GM19238 (cell line): ENCODE data around the gene DDX28.
"Not testable (repeated sequence)": the region's sequence is repeated elsewhere in the genome, so short reads cannot be mapped to it uniquely, and the experiment has no call there.

Source experiments
- DNase-seq: peaks from one replicate; pipeline ENCODE4 v3.0.0; 2011; ENCODE audit warnings: low spot score; ENCODE audit not compliant: insufficient read length

DDX28 gene

DNA sequence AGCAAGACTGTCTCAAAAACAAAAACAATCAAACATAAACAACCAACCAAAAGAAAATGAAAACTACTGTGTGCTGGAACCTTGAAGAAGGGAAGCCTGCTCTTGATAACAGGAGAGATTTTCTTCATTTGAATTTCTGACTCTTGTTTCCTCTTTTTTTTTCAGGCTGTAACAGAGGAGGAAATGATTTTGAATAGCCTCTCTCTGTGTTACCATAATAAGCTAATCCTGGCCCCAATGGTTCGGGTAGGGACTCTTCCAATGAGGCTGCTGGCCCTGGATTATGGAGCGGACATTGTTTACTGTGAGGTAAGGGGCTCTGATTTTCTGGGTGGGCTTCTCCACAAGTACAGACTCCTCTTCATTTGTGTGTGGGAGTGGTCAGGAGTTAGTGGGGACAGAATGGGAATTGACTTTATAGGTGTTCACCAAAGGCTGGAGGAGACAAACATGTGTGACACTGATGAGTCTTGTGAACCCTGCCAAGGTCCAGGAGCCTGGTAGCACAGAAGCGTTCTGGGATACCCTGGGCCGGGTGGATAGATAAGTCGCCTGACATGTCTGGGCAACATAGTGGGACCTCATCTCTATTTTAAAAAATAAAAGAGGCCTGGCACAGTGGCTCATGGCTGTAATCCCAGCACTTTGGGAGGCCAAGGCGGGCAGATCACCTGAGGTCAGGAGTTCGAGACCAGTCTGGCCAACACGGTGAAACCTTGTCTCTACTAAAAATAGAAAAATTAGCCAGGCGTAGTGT is 15.0 kb upstream of the DDX28 start:
- no peak for DNase-seq

DNA sequence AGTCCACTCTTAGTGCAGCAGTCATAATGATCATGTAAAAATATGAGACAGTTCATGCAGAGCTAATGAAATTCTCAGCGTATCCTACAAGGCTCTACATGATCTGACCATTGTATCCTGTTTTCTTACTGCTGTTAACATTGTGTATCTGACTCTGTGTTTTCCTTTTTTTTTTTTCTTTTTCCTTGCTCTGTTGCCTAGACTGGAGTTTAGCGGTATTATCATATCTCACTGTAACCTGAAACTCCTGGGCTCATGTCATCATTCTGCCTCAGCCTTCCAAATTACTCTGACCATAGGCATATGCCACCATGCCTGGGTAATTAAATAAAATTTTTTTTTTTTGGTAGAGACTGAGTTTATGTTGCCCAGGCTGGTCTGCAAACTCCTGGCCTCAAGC is 12.2 kb upstream of the DDX28 start:
- DNase-seq: no peak

DNA sequence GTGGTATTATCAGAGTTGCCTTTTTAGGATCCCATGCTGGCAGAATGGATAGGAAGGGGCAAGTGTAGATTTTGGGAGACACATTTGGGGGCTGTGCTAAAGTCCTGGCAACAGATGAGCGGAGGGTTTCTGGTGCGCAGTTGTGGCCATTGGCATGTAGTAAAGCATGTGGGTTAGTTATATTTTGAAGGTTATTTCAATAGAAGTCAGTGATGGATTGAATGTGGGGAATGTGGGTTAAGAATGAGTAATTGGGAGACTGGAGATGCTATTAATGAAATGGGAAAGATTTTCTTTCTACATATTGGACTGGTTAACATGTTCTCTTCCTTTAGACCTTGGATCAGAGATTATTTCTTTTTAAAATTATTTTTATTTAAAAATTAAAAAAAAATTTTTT is 10.1 kb upstream of the DDX28 start:
- no peak for DNase-seq

DNA sequence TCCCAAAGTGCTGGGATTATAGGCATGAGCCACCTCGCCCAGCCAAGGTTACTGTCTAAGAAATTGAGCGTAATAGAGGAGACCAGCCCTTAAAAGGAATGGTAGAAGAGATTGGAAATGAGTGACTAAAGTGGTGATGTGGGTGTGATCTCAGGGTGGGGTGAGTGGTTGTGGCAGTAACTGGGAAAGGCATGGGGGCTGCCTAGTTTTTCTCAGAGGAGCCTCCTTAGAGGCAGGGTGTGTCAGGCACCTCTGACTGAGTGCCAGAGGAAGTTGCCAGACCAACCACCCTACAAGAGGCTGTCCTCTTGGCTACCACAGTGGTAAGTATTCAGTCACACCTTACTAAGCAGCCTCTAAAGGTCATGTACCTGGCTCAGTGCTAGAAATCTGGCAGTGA is 8.9 kb upstream of the DDX28 start:
- no peak for DNase-seq

DNA sequence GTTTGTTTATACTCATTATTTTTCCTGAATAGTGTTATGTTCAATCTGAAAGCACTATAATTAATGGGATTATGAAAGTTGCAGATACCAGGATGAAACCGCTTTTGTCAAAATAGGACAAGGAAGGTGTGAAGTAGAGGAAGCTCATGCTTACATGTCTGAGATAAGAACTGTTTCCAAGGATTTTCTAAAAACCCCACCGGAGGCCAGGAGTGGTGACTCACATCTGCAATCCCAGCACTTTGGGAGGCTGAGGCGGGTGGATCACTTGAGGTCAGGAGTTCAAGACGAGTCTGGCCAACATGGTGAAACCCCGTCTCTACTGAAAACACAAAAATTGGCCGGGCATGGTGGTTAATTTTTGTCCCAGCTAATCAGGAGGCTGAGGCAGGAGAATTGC is 7.1 kb upstream of the DDX28 start:
- DNase-seq: not testable (repeated sequence)

DNA sequence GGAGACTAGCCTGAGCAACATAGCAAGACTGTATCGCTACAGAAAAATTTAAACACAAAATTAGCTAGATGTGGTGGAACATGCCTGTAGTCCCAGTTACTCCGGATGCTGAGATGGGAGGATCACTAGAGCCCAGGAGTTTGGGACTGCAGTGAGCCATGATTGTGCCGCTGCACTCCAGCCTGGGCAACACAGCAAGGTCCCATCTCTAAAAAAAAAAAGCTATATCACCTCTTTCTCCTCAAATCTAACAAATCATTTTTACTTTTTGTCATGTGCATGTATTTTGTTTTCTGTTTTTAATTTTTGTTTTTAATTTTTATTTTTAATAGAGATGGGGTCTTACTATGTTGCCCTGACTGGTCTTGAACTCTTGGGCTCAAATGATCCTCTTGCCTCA is 6.0 kb upstream of the DDX28 start:
- DNase-seq: no peak

DNA sequence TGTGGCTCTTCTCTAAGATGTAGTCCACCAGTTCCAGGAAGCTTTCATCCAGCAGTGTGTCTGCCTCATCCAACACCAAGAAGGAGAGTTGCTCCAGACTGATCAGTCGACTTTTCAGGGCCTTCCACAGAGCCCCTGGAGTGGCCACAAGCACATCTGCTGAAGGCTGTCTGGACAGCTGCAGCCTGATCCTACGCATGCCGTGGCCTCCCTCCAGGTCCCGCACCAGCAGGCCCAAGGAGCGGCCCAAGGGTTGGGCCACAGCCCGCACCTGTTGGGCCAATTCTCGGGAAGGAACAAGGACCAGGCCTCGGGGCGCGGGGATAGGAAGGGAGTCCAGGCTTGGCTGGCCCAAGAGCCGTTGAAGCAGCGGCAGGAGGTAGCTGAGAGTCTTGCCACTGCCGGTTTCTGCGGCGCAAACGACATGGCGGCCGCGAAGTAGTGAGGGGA is 729 bp downstream of the DDX28 start:
- no peak for DNase-seq

DNA sequence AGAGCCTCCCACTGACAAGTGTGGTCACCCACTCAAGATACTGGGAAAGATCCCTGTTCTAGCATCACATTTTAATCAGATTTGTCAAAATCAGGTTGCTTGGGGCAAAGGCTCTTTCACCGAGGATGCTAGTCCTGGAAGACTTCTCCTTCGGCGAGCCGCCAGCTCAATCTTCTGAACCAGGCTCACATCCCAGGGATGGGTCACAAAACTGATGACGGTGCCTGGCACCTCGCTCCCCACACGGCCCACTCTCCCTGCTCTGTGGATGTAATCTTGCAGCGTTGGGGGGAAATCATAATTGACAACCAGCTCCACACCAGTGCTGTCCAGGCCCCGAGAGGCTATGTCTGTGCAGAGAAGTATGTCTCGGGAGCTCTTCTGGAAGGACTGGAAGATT is 1.5 kb downstream of the DDX28 start:
- no peak for DNase-seq

DNA sequence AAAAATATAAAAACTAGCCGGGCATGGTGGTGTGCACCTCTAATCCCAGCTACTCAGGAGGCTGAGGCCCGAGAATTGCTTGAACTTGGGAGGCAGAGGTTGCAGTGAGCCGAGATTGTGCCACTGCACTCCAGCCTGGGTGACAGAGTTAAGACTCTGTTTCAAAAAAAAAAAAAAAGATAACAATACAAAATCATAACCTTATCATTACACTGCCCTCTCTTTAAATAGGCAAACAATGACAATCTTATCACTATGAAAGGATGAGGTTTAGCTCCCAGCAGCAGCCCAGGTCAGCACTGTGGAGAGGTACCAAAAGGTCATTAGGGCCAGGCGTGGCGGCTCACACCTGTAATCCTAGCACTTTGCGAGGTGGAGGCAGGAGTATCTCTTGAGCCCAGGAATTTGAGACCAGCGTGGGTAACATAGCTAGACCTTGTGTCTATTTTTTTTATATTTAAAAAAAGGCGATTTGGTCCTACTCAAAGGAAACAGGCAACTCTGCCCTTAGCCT is 3.8 kb downstream of the DDX28 start:
- DNase-seq: no peak

DNA sequence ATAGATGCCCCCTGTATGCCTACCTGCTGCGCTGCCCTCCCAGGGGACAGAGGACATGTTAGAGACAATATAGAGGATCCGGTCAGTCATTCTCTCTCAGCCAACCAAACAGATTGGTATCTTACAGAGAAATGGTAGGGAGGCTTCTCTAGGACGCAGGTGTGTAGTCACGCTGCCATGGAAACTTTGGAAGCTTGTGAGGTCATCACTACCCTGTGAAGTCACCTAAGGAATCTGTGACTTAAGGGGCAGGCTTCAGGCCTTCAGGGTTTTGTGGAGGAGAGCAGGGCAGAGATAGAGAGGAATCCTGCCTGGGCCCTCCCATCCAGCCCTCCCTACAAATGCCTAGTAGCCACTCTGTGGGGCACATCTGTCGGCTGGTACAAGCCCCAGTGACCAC is 7.4 kb downstream of the DDX28 start, which contains the start of gene DPEP2NB:
TSS of gene DPEP2NB (minus strand) at position 231 of the 400 bp plus-strand sequence. CDS start at position 90, 141 bp downstream.
- DNase-seq: no peak

DNA sequence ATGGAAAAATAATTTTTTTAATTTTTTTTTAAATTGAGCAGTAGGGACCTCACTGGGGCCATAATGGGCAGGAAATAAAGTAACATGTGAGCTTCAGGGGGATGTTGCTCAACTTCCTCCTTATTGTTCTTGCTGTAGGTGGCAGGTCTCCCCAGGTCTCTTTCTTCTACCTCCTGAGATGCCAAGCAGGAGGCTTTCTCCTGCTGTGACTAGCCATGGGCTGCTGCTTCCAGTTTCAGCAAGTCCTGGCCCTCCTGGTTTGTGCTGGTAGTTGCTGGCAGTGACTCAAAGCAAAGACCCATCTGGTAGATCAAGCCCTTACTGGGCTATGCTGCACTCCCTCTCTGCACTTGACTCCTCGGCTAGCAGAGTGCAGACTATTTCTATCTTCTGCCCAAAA is 9.6 kb downstream of the DDX28 start:
- DNase-seq: no peak

DNA sequence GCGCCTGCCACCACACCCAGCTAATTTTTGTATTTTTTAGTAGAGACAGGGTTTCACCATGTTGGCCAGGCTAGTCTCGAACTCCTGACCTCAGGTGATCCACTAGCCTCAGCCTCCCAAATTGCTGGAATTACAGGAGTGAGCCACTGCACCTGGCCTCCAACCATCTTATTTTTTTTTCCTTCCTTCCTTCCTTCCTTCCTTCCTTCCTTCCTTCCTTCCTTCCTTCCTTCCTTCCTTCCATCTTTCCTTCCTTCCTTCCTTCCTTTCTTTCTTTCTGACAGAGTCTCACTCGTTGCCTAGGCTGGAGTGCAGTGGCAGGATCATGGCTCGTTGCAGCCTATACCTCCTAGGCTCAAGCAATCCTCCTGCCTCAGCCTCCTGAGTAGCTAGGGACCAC is 13.2 kb downstream of the DDX28 start:
- DNase-seq: not testable (repeated sequence)

DNA sequence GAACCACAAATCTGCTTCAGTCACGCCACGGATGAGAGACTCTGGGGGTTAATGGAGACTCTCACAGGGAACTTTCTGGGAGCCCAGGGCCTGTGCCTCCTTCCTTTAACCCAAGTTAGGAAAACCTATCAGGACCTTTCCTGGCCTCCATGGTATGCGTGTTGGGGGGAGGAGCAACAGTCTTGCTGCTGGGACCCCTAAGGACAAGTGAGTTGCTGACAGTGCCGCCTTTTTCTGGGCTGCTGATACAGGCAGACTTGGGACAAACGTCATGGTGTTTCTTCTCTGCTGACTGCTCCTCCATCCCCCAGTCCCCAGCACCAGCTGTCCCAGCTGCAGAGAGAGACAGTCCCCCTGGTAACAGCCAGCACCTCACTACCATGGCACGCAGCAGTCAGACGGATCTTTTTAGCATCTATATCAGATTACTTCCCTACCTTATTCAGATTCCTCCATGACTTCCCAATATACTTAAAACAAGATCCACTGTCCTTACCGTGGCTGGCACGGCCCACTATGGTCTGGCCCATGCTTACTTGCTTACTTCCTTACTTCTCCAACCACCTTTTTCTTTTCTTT is 13.8 kb downstream of the DDX28 start:
- no peak for DNase-seq

DNA sequence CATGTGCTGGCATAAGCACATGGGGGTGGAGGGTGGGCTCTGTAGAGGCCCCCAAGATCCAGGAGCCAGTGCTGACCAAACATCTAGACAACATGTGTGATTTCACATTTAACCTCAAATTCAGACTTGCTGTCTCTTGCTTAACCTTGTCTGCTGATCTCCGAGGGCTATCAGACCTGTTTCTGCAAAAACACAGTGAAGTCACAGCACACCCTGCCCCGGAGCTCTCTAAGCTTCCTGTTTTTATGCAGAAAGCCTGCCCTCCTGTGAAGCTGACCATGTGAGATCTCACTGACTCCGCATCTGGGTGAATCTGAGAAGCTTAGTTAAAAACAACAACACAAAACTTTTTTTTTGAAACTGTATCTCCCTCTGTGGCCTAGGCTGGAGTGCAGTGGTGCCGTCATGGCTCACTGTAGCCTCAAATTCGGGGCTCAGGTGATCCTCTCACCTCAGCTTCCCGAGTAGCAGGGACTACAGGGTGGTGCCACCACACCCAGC is 17.2 kb downstream of the DDX28 start:
- DNase-seq: no peak

DNA sequence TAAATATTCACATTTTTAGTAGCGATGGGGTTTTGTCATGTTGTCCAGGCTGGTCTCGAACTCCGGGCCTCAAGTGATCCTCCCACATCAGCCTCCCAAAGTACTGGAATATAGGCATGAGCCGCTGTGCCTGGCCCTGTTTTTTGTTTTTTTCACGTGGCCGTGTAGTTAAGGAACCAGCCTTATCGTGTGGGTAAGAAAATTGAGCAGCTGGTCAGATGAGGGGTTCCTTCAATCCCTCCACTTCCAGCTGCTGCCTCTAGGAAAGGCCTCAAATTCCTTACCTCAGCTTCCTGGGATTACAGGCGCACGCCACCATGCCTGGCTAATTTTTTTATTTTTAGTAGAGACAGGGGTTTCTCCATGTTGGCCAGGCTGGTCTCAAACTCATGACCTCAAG is 17.8 kb downstream of the DDX28 start:
- DNase-seq: no peak

DNA sequence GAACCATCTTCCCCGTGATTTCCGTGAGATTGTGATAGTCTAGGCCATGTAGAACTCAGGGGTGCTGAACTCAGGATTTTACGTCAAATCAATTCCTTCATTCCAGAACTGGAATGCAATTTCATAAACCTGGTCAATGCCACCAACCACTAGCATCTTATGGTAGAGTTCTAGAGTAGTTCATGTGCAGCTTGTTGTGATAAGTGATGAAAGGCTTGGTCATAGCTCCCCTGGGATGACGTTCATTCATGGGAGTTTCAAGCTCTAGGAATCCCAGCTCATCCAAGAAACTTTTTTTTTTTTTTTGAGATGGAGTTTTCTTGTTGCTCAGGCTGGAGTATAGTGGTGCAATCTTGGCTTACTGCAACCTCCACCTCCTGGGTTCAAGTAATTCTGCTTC is 20.0 kb downstream of the DDX28 start:
- no peak for DNase-seq

DNA sequence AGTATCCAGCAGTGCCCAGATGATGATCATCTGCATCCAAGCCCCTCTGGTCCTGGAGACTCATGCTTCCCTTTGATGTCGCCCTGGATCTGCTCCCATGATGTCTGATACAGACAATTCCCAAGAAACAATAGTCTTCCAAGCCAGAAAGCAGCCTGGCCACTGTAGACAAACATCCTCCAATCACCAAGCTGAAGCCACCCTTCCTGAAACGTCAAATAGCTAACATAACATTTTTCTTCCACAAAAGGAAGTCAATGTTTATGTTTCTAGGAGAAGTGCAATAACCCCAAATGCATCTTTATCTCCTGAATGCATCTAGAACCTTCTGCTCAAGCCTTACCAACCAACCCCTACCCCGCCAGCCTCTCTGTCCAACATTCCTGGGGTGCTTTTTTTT is 22.6 kb downstream of the DDX28 start:
- no peak for DNase-seq

DNA sequence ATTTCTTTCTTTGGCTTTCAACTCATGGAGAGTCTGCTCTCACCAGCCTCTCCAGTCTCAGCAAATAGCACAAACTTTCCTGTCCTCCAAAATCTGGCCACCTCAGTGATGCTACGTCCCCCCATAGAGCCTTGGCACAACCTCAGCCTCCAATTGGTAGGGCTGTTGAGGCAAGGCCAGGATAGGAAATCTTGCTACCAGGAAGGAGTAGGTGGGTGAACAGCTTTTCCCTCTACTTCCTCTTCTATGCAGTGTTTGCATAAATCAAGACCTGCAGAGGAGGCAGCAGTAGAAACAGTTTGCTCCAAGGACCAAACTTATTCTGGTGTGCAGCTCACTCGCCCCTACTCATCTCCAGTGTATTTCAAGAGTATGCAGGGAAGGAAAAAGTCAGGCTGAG is 23.0 kb downstream of the DDX28 start:
- no peak for DNase-seq

DNA sequence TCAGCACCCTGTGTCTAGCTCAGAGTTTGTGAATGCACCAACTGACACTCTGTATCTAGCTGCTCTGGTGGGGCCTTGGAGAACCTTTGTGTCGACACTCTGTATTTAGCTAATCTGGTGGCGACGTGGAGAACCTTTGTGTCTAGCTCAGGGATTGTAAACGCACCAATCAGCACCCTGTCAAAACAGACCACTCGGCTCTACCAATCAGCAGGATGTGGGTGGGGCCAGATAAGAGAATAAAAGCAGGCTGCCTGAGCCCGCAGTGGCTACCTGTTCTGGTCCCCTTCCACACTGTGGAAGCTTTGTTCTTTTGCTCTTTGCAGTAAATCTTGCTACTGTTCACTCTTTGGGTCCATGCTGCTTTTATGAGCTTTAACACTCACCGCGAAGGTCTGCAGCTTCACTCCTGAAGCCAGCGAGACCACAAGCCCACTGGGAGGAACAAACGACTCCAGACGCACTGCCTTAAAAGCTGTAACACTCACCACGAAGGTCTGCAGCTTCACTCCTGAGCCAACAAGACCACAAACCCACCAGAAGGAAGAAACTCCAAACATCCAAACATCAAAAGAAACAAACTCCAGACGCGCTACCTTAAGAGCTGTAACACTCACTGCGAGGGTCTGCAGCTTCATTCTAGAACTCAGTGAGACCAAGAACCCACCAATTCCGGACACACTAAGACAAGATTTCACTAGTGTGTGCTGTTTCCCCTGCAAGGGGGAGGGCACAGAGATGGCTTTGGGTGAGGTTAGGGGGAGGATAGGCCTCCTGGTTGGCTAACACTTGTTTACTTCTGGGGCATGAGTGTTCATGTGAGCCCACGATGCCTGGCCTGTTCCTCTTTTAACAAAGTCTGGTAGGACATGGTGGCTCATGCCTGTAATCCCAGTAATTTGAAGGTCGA is 24.0 kb downstream of the DDX28 start, which contains the start of gene DPEP2:
TSS of gene DPEP2 (minus strand) at position 706 of the 910 bp plus-strand sequence. CDS start 6,272 bp downstream, outside the sequence.
- DNase-seq: not testable (repeated sequence)

DNA sequence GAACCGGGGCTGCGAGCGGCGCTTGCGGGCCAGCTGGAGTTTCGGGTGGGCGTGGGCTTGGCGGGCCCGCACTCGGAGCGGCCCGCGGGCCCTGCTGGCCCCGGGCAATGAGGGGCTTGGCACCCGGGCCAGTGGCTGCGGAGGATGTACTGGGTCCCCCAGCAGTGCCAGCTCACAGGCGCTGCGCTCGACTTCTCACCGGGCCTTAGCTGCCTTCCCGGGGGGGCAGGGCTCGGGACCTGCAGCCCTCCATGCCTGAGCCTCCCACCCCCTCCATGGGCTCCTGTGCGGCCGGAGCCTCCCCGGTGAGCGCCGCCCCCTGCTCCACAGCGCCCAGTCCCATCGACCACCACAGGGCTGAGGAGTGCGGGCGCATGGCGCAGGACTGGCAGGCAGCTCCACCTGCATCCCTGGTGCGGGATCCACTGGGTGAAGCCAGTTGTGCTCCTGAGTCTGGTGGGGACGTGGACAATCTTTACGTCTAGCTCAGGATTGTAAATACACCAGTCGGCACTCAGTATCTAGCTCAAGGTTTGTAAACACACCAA is 24.7 kb downstream of the DDX28 start:
- DNase-seq: not testable (repeated sequence)

DNA sequence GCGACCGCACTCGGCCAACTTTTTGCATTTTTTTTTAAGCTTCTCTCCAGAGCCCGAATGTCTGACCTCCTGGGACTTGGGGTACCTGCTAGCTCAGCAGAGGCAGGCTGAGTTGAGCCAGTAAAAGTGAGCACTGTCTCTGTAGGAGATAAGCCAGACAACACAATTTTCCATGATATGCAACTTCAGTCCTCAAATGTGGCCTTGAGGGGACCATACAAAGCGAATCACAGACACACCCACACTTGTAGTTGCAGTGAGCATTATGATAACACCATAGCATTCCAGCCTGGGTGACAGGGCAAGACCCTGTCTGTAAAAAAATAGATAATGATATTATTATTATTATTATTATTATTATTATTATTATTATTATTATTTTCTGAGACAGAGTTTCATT is 26.4 kb downstream of the DDX28 start:
- no peak for DNase-seq
